Measurements from ENCODE around the gene BMPR2.

- TF ChIP-seq CTCF (IDR thresholded peaks at IDR 0.05) = no peak
- TF ChIP-seq SIN3A (IDR thresholded peaks at IDR 0.05; ENCODE audit: borderline replicate concordance, low read depth, low read length) = no peak
- no peak for TF ChIP-seq RAD21 (IDR thresholded peaks at IDR 0.05; ENCODE audit: low read length)
- no peak for TF ChIP-seq POLR2AphosphoS5 (IDR thresholded peaks at IDR 0.05; ENCODE audit: low read depth, low read length)
Measured at GRCh38 chr2:202406445-202406978, 30.4 kb downstream of the BMPR2 start.
